DOHH2 (cell line): Measurements from ENCODE around the gene POU2AF3.

Experiments
- EZH2phosphoT487 ChIP-seq: fragments of 200-600 bp; sonication (generic); IDR thresholded peaks from 2 replicates; pipeline ENCODE4 v1.6.1; 2017; ENCODE audit warnings: borderline replicate concordance, mild to moderate bottlenecking, antibody characterized with exemption, low read length, moderate library complexity, mixed read lengths
- TF ChIP-seq, protein P1 (sequence below): fragments of 200-600 bp; sonication (generic); IDR thresholded peaks from one replicate; pipeline ENCODE4 v1.5.1; 2014; ENCODE audit warnings: antibody characterized with exemption, mild to moderate bottlenecking, low read depth, low read length; ENCODE audit not compliant: poor library complexity, severe bottlenecking

DNA sequence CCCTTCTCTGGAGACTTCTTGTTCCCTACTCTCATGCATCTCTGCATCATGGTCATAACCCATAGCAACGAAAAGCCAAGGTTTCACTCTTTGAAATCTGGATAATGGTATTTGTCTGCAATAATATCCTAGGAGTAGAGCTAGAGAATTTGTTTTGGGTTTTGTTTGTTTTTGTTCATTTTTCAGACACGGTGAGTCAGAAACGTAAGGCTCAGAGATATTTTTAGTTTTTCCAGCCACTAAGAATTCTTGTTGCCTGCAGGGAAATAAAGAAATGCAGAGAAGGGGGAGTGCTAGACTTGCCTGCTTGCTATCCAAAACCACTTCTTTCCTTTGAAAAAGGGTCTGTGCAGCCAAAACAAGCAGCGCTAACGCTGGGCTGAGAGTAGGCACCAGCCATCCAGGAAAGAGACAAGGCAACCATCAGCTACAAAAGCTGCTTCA lies 26.0 kb downstream of the POU2AF3 start:
- TF ChIP-seq, protein P1, sequence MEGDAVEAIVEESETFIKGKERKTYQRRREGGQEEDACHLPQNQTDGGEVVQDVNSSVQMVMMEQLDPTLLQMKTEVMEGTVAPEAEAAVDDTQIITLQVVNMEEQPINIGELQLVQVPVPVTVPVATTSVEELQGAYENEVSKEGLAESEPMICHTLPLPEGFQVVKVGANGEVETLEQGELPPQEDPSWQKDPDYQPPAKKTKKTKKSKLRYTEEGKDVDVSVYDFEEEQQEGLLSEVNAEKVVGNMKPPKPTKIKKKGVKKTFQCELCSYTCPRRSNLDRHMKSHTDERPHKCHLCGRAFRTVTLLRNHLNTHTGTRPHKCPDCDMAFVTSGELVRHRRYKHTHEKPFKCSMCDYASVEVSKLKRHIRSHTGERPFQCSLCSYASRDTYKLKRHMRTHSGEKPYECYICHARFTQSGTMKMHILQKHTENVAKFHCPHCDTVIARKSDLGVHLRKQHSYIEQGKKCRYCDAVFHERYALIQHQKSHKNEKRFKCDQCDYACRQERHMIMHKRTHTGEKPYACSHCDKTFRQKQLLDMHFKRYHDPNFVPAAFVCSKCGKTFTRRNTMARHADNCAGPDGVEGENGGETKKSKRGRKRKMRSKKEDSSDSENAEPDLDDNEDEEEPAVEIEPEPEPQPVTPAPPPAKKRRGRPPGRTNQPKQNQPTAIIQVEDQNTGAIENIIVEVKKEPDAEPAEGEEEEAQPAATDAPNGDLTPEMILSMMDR, result no peak
- no peak for TF ChIP-seq EZH2phosphoT487
